ENCODE measurements around the gene AGBL5.

DNA sequence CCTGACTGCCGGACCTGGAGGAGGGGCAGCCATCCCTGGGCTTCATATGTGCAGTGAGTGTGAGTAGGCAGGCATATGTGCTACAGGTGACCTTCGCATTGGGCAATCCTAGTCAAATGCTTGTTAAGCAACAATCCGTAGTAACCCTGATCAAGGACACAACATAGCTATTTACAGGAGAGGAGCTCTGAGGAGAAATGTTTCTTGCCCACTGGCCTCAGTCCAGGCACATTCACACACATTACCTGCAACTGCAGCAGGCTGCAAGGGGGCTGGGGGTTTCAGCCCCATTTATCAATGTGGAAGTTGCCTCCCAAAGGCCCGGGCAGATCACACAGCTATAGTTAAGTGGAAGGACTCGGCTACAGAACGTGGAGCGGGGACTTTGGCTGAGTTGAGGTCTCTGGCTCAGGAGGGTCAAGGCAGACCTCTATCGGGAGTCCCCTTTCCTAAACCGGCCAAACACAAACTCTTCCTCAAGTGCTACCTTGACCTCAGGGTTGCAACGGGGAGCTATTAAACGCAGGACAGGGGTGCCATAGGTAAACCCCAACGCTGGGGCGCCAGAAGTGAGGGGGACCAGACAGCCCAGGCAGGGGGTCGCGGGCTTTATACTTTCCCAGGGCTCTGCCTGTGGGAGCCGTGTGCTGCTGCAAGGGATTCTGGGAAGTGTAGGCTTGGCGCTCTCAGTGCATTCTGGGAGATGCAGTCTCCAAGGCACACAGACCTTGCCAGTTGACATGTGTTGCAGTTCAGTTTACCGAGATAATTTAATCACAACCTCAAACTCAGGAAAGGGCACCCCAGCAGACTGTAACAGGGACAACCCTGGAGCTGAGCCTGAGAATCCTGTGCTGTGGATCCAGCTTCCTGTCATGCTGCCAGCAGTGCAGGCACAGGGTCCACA is 44.5 kb downstream of the AGBL5 start:
- TF ChIP-seq, protein P1, sequence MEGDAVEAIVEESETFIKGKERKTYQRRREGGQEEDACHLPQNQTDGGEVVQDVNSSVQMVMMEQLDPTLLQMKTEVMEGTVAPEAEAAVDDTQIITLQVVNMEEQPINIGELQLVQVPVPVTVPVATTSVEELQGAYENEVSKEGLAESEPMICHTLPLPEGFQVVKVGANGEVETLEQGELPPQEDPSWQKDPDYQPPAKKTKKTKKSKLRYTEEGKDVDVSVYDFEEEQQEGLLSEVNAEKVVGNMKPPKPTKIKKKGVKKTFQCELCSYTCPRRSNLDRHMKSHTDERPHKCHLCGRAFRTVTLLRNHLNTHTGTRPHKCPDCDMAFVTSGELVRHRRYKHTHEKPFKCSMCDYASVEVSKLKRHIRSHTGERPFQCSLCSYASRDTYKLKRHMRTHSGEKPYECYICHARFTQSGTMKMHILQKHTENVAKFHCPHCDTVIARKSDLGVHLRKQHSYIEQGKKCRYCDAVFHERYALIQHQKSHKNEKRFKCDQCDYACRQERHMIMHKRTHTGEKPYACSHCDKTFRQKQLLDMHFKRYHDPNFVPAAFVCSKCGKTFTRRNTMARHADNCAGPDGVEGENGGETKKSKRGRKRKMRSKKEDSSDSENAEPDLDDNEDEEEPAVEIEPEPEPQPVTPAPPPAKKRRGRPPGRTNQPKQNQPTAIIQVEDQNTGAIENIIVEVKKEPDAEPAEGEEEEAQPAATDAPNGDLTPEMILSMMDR (IDR thresholded peaks at IDR 0.05; ENCODE audit: low read length), result no peak
- TF ChIP-seq EZH2 (optimal IDR thresholded peaks at IDR 0.05; ENCODE audit: low read depth, low read length), result no peak

All from MM.1S (cell line).